ENCODE measurements around the gene ENPP6. TPM values are rescaled to one million over a fixed set of nuclear protein-coding genes. Genes with fewer than 3 reads are reported as not detected.

ENPP6 gene
- total RNA-seq, 2 experiments from 2014 or later, result not detected

DNA sequence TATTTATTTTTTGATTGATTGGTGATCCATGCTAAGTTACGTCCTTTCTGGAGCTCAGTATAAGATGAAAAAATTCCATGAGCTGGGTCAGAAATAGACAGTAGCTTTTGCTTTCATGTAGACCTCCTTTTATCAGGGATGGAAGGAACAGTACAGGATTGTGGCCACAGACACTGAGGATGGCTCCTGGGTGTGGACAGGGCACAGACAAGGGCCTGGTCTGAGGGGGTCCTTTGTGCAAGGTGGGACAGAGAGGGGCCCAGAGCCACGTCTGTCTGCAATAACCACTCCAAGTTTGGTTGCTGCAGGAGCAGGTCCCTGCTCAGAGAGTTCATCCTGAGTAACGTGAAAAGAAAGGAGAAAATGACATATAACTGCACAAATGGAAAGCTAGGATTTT lies 127.1 kb downstream of the ENPP6 start:
- Histone ChIP-seq H3K4me3 (ENCODE audit: low read length) (no peak overlapping the region), H3K9me3 (ENCODE audit: control insufficient read depth in 1 of 2, insufficient read depth in 1 of 2, low read length in 2 of 2) (no peaks in the 10 kb centered on the region), H3K27ac (ENCODE audit: low read depth in 1 of 2, low read length in 2 of 2) (no peak overlapping the region), H3K4me1 (ENCODE audit: insufficient read depth, low read length) (no peaks in the 10 kb centered on the region), H3K27me3 (ENCODE audit: control insufficient read depth in 1 of 2, insufficient read depth in 2 of 2, low read length in 2 of 2) (peaks cover 2 to 5% of the 10 kb centered on the region in 2 experiments), H3K36me3 (ENCODE audit: insufficient read depth, low read length) (no peaks in the 10 kb centered on the region)
- intact Hi-C loops (cut with DNase I, micrococcal nuclease), result no loop called here
- Mint-ChIP-seq H3K4me3 (no peak overlapping the region), H3K4me1 (ENCODE audit: low read depth) (no peaks in the 10 kb centered on the region), H3K9me3 (no peaks in the 10 kb centered on the region), H3K36me3 (ENCODE audit: low read depth) (no peaks in the 10 kb centered on the region), H3K27me3 (peaks cover 31% of the 10 kb centered on the region), H3K27ac (no peak overlapping the region)
- TF ChIP-seq, protein P1, sequence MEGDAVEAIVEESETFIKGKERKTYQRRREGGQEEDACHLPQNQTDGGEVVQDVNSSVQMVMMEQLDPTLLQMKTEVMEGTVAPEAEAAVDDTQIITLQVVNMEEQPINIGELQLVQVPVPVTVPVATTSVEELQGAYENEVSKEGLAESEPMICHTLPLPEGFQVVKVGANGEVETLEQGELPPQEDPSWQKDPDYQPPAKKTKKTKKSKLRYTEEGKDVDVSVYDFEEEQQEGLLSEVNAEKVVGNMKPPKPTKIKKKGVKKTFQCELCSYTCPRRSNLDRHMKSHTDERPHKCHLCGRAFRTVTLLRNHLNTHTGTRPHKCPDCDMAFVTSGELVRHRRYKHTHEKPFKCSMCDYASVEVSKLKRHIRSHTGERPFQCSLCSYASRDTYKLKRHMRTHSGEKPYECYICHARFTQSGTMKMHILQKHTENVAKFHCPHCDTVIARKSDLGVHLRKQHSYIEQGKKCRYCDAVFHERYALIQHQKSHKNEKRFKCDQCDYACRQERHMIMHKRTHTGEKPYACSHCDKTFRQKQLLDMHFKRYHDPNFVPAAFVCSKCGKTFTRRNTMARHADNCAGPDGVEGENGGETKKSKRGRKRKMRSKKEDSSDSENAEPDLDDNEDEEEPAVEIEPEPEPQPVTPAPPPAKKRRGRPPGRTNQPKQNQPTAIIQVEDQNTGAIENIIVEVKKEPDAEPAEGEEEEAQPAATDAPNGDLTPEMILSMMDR (IDR thresholded peaks at IDR 0.05), result no peak
- ATAC-seq (ENCODE audit: poor library complexity), result no peak
- POLR2A ChIA-PET, result no interaction called here
- DNase-seq, result no peak
- CTCF ChIA-PET, result interaction anchor here (0.7 kb wide), 1 partner anchor 13 kb away, joined by 3 read pairs; no protein-coding TSS in a partner anchor

DNA sequence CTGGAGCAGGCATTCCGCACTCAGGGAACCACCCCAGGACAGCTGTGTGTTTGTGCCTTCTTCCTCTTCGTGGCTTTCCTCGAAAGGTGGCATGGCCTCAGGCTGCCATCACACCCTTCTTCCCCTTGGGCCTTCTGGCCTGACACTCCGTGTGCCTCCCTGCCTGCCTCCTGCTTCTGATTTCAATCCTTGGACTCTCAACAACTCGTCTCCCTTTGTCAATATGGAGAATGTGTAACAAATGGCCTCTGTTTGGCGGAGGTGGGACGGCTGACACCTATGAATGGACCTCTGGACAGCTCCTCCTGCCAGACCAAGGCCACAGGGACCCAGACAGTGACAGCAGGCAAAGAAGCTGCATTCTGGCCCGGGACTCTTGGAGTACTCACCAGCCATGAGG lies 137.0 kb downstream of the ENPP6 start:
- Mint-ChIP-seq H3K27me3 (peaks cover 69% of the 10 kb centered on the region), H3K9me3 (no peaks in the 10 kb centered on the region), H3K4me3 (no peak overlapping the region), H3K4me1 (ENCODE audit: low read depth) (no peaks in the 10 kb centered on the region), H3K27ac (no peak overlapping the region), H3K36me3 (ENCODE audit: low read depth) (no peaks in the 10 kb centered on the region)
- ChIA-PET CTCF (no interaction called here), POLR2A (no interaction called here)
- H3K4me3 ChIP-seq (ENCODE audit: low read length), result no peak overlapping the region
- H3K36me3 ChIP-seq (ENCODE audit: insufficient read depth, low read length), result no peaks in the 10 kb centered on the region
- ATAC-seq (ENCODE audit: poor library complexity), result no peak
- no peak for DNase-seq
- intact Hi-C loops (cut with DNase I, micrococcal nuclease), result no loop called here
- H3K9me3 ChIP-seq (ENCODE audit: control insufficient read depth in 1 of 2, insufficient read depth in 1 of 2, low read length in 2 of 2), result no peaks in the 10 kb centered on the region
- TF ChIP-seq, protein P1 (IDR thresholded peaks at IDR 0.05), result no peak
- peaks cover 4% of the 10 kb centered on the region in 2 experiments for H3K27me3 ChIP-seq (ENCODE audit: control insufficient read depth in 1 of 2, insufficient read depth in 2 of 2, low read length in 2 of 2)
- H3K4me1 ChIP-seq (ENCODE audit: insufficient read depth, low read length), result no peaks in the 10 kb centered on the region
- no peak overlapping the region for H3K27ac ChIP-seq (ENCODE audit: low read depth in 1 of 2, low read length in 2 of 2)

DNA sequence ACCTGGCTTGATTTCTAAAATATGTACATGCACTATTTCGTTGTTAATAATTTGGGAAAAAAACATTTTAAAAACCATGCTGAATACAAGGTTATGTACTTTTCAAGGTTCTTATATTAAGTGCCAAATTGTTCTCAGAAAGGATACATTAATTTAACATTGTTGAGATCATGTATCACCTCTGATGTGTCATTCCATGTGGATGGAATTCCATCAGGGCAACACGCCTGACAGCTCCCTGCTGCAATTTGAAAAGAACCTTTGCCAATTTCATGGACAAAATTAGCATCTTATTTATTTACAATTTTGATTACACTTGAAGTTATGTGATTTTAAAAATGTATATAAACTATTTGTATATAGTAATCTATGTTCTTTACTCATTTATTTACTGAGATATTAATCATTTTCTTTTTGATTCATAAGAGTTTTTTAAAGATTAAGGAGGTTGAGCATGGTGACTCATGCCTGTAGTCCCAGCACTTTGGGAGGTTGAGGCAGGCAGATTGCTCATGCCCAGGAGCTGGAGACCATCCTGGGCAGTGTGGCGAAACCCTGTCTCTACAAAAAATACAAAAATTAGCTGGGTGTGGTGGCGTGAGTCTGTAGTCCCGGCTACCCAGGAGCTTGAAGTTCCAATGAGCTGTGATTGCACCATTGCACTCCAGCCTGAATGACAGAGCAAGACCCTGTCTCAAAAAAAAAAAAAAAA lies 142.8 kb downstream of the ENPP6 start:
- peaks cover 39% of the 10 kb centered on the region for H3K27me3 Mint-ChIP-seq
- Histone ChIP-seq H3K9me3 (ENCODE audit: control insufficient read depth in 1 of 2, insufficient read depth in 1 of 2, low read length in 2 of 2) (peaks cover 0 to 6% of the 10 kb centered on the region in 2 experiments), H3K27ac (ENCODE audit: low read depth in 1 of 2, low read length in 2 of 2) (no peak overlapping the region), H3K4me3 (ENCODE audit: low read length) (no peak overlapping the region), H3K4me1 (ENCODE audit: insufficient read depth, low read length) (no peaks in the 10 kb centered on the region), H3K27me3 (ENCODE audit: control insufficient read depth in 1 of 2, insufficient read depth in 2 of 2, low read length in 2 of 2) (no peaks in the 10 kb centered on the region), H3K36me3 (ENCODE audit: insufficient read depth, low read length) (no peaks in the 10 kb centered on the region)
- CTCF ChIA-PET, result no interaction called here
- no peak for DNase-seq
- intact Hi-C loops (cut with DNase I, micrococcal nuclease), result no loop called here
- no peak for ATAC-seq (ENCODE audit: poor library complexity)
- TF ChIP-seq, protein P1 (IDR thresholded peaks at IDR 0.05), result no peak
- peaks cover 11% of the 10 kb centered on the region for H3K9me3 Mint-ChIP-seq
- H3K4me3 Mint-ChIP-seq, result no peak overlapping the region
- H3K36me3 Mint-ChIP-seq (ENCODE audit: low read depth), result no peaks in the 10 kb centered on the region
- POLR2A ChIA-PET, result interaction anchor here (0.6 kb wide), 1 partner anchor 35 kb away, joined by 3 read pairs; no protein-coding TSS in a partner anchor
- H3K4me1 Mint-ChIP-seq (ENCODE audit: low read depth), result no peaks in the 10 kb centered on the region
- no peak overlapping the region for H3K27ac Mint-ChIP-seq
